Breast epithelium (tissue), 4 donors: ENCODE results near the gene ARHGEF17. TPM values are rescaled to one million over a fixed set of nuclear protein-coding genes. Genes with fewer than 3 reads are reported as not detected.

Experiments used
- DNase-seq, 2 donors: peaks; one replicate each; pipeline ENCODE4 v3.0.0-alpha.2; 2019; ENCODE audit warnings: low spot score in 2 of 2
- H3K27ac ChIP-seq, 2 donors: fragments of 200-600 bp; sonication (generic) in 1 of 2; one replicate each; pipeline ENCODE4 v1.5.1; 2016 to 2019; ENCODE audit warnings: mild to moderate bottlenecking in 1 of 2
- H3K27me3 ChIP-seq, 2 donors: fragments of 200-600 bp; sonication (generic) in 1 of 2; one replicate each; pipeline versions ENCODE4 v1.5.1 to v1.6.0; 2017 to 2019; ENCODE audit warnings: control low read depth in 1 of 2, mild to moderate bottlenecking in 1 of 2
- H3K36me3 ChIP-seq: fragments of 200-600 bp; one replicate; pipeline ENCODE4 v1.5.1; 2019
- H3K4me1 ChIP-seq, 2 donors: fragments of 200-600 bp; sonication (generic); one replicate each; pipeline ENCODE4 v1.5.1; 2016 to 2019; ENCODE audit warnings: control low read depth in 1 of 2
- H3K4me3 ChIP-seq, 3 donors: fragments of 200-600 bp; sonication (generic); 1 replicate in 2 of 3; 2 replicates in 1 of 3; pipeline ENCODE4 v1.5.1; 2016 to 2019; ENCODE audit warnings: mild to moderate bottlenecking in 3 of 3, moderate library complexity in 2 of 3
- H3K9me3 ChIP-seq, 2 donors: fragments of 200-600 bp; sonication (generic) in 1 of 2; one replicate each; pipeline ENCODE4 v1.5.1; 2016 to 2019; ENCODE audit warnings: control low read depth in 1 of 2
- POLR2A ChIP-seq: fragments of 450-650 bp; IDR thresholded peaks from one replicate; pipeline ENCODE4 v1.6.1; 2016; ENCODE audit warnings: antibody characterized with exemption, mild to moderate bottlenecking, moderate library complexity
- POLR2AphosphoS5 ChIP-seq, 3 donors: sonication (generic); formaldehyde crosslinking; IDR thresholded peaks; one replicate each; pipeline ENCODE4 v1.6.1; 2017; ENCODE audit warnings: antibody characterized with exemption in 3 of 3
- intact Hi-C: fragments of 100-400 bp; cut with DNase I; formaldehyde crosslinking; loops from one replicate; pipeline ENCODE4 v1.15.1; 2023; ENCODE audit warnings: low total_unique reads
- total RNA-seq, 3 donors: library from RNA; depleted of rRNA; stranded (reverse); fragments of >200 nt; gene quantifications; one replicate each; pipeline ENCODE4 v1.1.0, GENCODE V29; 2016
- TF ChIP-seq, protein P1 (sequence below), 3 donors: fragments of 450-650 bp; IDR thresholded peaks; one replicate each; pipeline ENCODE4 v1.5.1; 2016 to 2017; ENCODE audit warnings: antibody characterized with exemption in 3 of 3, mild to moderate bottlenecking in 3 of 3, moderate library complexity in 3 of 3

The ARHGEF17 gene
- total RNA-seq, 3 donors from 2014 or later: 28.8 to 54.7 (median 38.2) TPM

DNA sequence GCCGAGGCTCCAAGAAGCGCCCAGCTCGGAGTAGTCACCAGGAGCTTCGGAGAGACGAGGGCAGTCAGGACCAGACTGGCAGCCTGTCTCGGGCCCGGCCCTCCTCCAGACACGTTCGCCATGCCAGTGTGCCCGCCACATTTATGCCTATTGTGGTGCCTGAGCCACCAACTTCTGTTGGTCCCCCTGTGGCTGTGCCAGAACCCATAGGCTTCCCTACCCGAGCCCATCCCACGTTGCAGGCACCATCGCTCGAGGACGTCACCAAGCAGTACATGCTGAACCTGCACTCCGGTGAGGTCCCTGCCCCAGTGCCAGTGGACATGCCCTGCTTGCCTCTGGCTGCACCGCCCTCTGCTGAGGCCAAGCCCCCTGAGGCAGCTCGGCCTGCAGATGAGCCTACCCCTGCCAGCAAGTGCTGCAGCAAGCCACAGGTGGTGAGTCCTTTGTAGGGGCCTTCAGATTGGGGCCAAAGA lies 3.4 kb downstream of the ARHGEF17 start:
- TF ChIP-seq, protein P1, sequence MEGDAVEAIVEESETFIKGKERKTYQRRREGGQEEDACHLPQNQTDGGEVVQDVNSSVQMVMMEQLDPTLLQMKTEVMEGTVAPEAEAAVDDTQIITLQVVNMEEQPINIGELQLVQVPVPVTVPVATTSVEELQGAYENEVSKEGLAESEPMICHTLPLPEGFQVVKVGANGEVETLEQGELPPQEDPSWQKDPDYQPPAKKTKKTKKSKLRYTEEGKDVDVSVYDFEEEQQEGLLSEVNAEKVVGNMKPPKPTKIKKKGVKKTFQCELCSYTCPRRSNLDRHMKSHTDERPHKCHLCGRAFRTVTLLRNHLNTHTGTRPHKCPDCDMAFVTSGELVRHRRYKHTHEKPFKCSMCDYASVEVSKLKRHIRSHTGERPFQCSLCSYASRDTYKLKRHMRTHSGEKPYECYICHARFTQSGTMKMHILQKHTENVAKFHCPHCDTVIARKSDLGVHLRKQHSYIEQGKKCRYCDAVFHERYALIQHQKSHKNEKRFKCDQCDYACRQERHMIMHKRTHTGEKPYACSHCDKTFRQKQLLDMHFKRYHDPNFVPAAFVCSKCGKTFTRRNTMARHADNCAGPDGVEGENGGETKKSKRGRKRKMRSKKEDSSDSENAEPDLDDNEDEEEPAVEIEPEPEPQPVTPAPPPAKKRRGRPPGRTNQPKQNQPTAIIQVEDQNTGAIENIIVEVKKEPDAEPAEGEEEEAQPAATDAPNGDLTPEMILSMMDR (IDR thresholded peaks at IDR 0.05): no peak
- TF ChIP-seq POLR2A: no peak
- TF ChIP-seq POLR2AphosphoS5 (IDR thresholded peaks at IDR 0.05): no peak
- H3K27me3 ChIP-seq: no peaks in the 10 kb centered on the region
- DNase-seq: no peak
- H3K27ac ChIP-seq: peak overlapping the region; percentile 99
- H3K36me3 ChIP-seq: no peaks in the 10 kb centered on the region
- intact Hi-C loops: loop anchor here (5.0 kb wide), 1 partner anchor 1204 kb away; the partner anchor contains the start of gene TOMT
- peaks cover 12 to 31% of the 10 kb centered on the region in 2 donors for H3K4me1 ChIP-seq
- H3K9me3 ChIP-seq: no peaks in the 10 kb centered on the region
- peak overlapping the region; percentile 68 to 82 (median 81) for H3K4me3 ChIP-seq

DNA sequence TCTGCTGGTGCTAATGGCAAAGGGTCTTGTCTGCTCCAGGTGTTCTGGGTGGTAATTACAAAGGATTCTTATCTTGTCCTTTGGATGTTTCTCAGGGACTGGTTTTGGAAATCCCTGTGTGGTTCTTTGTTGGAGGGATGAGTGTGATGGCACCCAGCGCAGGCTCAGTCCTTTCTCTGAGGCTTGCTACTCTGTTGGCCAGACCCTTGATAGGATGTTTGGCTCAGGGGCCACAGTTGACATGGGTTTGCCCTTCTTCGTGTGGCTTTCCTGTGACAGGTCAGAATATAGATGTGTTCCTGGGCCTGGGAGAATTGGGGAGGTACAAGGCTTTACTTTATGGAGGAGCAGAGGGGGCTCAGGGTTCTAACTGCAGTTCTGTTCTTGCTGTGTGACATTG lies 4.0 kb downstream of the ARHGEF17 start:
- peaks cover 12 to 37% of the 10 kb centered on the region in 2 donors for H3K4me1 ChIP-seq
- no peak for DNase-seq
- no peaks in the 10 kb centered on the region for H3K27me3 ChIP-seq
- peak overlapping the region; percentile 88 to 99 for H3K27ac ChIP-seq
- no peaks in the 10 kb centered on the region for H3K9me3 ChIP-seq
- H3K4me3 ChIP-seq: peak overlapping the region; percentile 68 to 82 (median 81)
- intact Hi-C loops: loop anchor here (5.0 kb wide), 1 partner anchor 1205 kb away; the partner anchor contains the start of gene TOMT
- no peak for TF ChIP-seq POLR2A
- TF ChIP-seq POLR2AphosphoS5 (IDR thresholded peaks at IDR 0.05): no peak
- TF ChIP-seq, protein P1 (IDR thresholded peaks at IDR 0.05): no peak
- no peaks in the 10 kb centered on the region for H3K36me3 ChIP-seq

DNA sequence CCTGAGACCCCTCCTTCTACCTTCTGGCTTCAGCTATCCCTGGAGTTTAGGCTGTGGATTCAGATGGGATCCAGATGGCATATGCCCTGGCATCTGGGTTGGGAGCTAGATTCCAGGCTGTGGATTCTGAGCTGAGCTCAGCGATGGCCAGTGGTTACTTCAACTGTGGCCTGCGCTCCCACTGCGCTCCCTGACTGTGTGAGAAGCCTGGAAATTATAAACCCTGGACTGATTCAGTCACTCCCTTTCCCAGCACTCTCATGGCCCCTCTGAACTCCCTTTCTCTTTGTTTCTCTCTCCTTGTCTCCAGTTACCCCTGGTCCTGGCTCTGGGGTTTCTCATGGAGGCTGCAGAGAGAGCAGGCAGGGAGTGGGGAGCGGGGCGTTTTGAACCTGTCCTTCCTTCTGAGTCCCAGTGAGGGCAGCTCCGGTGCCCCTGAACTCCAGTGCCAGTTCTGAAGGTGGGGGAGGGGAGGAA lies 4.8 kb downstream of the ARHGEF17 start:
- TF ChIP-seq, protein P1 (IDR thresholded peaks at IDR 0.05): no peak
- TF ChIP-seq POLR2AphosphoS5 (IDR thresholded peaks at IDR 0.05) (no peak), POLR2A (no peak)
- Histone ChIP-seq H3K27me3 (no peaks in the 10 kb centered on the region), H3K4me1 (peaks cover 20 to 46% of the 10 kb centered on the region in 2 donors), H3K4me3 (peak overlapping the region; percentile 68 to 82 (median 81)), H3K36me3 (no peaks in the 10 kb centered on the region), H3K27ac (peak overlapping the region; percentile 88 to 99), H3K9me3 (no peaks in the 10 kb centered on the region)
- no peak for DNase-seq
- intact Hi-C loops: loop anchor here (5.0 kb wide), 1 partner anchor 1206 kb away; the partner anchor contains the start of gene TOMT

DNA sequence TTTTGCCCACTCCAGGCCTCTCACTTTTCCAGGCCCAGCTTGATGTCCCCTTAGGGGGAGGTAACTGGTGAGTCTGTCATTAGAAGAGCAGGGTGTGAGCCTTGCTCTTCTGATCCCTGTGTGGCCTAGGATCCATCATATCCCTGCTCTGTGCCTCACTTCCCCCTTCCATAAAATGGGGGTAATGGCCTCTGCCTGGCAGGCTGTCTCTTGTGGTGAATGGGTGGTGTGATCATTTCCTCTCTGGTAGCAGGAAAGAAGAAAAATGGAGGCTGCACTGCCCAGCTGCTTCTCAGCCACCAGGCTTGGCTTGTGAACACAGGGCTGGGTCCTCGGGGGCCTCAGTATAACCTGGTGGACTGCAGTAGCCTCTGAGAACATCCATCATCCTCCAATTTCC lies 5.6 kb downstream of the ARHGEF17 start:
- intact Hi-C loops: loop anchor here (5.0 kb wide), 1 partner anchor 1206 kb away; the partner anchor contains the start of gene TOMT
- no peak for DNase-seq
- Histone ChIP-seq H3K27me3 (no peaks in the 10 kb centered on the region), H3K27ac (peak overlapping the region; percentile 88 to 99), H3K4me1 (peaks cover 21 to 48% of the 10 kb centered on the region in 2 donors), H3K4me3 (peak overlapping the region; percentile 68 to 82 (median 81)), H3K36me3 (no peaks in the 10 kb centered on the region), H3K9me3 (no peaks in the 10 kb centered on the region)
- TF ChIP-seq POLR2A (no peak), POLR2AphosphoS5 (IDR thresholded peaks at IDR 0.05) (no peak)
- TF ChIP-seq, protein P1 (IDR thresholded peaks at IDR 0.05): no peak

DNA sequence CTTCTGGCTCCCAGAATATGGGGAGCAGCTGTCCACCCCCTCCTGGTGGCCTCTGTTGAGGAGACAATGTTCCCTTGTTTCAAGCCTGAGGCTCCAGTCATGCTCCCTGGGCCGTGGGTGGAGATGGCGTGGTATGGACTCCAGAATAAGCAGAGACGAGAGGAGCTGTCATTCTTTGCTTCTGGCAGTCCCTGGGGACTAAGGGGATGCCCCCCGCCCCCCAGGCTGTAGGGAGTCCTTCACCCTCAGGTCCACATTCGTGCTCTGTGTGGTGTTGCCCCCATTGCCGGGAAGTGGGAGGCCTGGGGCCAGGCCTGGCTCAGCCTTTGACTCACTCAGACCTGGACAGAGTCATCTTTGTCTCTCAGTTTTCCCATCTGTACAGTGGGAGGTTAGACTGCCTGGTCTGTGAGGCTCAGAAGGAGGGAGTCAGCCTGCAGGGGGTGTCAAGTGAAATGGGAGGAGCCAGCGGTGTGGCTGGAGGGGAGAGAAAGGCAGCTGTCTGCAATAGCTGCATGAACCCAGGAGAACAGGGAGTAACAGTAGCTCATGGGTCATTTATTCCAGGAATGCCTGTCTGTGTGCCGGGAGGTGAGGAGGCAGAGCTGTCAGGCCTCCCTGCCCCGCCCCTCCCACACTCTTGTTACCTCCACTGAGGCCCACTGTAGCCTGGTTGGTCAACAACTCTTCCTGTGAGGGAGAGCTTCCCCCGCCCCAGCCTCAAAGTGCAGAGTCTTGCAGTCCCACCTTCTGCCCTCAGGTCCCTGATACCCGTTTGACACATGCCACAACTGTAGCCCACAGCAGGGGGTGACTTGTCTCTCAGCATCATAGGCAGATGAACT lies 6.3 kb downstream of the ARHGEF17 start:
- H3K27me3 ChIP-seq: no peaks in the 10 kb centered on the region
- intact Hi-C loops: loop anchor here (5.0 kb wide), 1 partner anchor 1207 kb away; the partner anchor contains the start of gene TOMT
- no peaks in the 10 kb centered on the region for H3K36me3 ChIP-seq
- no peaks in the 10 kb centered on the region for H3K9me3 ChIP-seq
- H3K27ac ChIP-seq: peak overlapping the region; percentile 88 to 99
- H3K4me3 ChIP-seq: peak overlapping the region in 2 of 3 donors; percentile 81 to 82
- no peak for DNase-seq
- TF ChIP-seq, protein P1 (IDR thresholded peaks at IDR 0.05): no peak
- TF ChIP-seq POLR2A (no peak), POLR2AphosphoS5 (IDR thresholded peaks at IDR 0.05) (no peak)
- peaks cover 21 to 48% of the 10 kb centered on the region in 2 donors for H3K4me1 ChIP-seq
